ENCODE results near the gene SRR. TPM values are rescaled to one million over a fixed set of nuclear protein-coding genes. Genes with fewer than 3 reads are reported as not detected.
"Not testable (repeated sequence)": the region's sequence is repeated elsewhere in the genome, so short reads cannot be mapped to it uniquely, and the experiment has no call there.

Gene SRR, protein sequence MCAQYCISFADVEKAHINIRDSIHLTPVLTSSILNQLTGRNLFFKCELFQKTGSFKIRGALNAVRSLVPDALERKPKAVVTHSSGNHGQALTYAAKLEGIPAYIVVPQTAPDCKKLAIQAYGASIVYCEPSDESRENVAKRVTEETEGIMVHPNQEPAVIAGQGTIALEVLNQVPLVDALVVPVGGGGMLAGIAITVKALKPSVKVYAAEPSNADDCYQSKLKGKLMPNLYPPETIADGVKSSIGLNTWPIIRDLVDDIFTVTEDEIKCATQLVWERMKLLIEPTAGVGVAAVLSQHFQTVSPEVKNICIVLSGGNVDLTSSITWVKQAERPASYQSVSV
- 14.7 to 16.5 TPM (median 14.7 TPM) in 3 replicates for total RNA-seq
- long read RNA-seq, transcript SRR-201 (8 exons, 2,728 nt): major isoform, 19 of 22 reads
- long read RNA-seq, partial matches to known transcripts: 0 of 22 reads
- long read RNA-seq, other reads (novel, unspliced or antisense): 3 of 22 reads

DNA sequence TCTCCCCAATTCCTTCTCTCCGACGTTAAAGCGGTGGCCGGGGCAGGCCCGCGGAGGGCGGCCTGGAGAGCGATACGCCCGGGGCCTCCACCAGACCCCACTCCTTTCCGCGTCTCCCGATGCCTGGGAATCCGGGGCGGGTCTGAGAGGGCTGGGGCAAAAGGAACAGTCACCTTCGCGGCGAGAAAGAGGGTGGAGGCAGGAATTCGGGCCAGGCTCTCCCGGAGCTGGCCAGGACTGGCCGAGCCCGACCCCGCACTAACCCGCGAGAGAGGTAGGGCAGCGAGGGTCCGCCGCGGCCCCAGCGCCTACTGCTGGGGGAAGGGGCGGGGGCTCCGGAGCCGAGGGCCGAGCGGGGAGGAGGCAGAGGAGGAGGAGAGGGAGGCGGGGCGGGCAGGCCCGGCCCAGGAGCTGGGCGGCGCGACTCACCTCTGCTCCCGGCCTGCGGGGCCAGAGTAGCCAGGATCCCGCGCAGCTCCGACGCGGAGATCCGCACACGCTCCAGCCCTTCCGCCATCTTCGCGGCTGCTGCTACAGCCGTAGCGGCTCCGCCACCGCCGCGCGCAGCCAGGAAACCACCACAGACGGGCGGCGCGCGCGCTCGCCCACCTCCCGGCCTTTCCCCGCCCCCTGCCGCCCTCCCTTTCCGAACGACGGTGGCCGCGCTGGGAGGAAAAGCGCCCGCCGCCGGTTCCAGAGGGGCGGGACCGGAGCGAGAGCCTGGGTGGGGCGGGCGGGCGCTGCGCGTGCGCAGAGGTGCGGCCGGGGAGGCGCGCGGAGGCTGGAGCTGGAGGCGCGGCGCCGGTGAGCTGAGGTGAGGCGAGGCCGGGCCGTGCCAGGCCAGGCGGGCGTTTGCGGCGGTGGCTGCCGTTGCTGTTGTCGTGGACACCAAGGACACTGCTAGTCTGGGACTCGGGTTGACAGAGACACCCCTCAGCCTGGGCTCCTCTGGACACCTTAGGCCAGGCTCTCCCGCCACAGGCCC lies at the start of gene SRR, which contains the start of gene SMG6:
Gene SRR, plus strand, starts transcription at position 747 of the 985 bp plus-strand sequence. CDS start 11,611 bp downstream, outside the sequence.
Gene SMG6, minus strand, starts transcription at position 582 of the 985 bp plus-strand sequence. Its CDS starts 65 bp downstream, at position 517.
- no peaks in the 10 kb centered on the region for H3K27me3 Mint-ChIP-seq (ENCODE audit: low read depth)
- peaks cover 11% of the 10 kb centered on the region for H3K36me3 Mint-ChIP-seq (ENCODE audit: low read depth)
- peak within 1 kb of the TSS; percentile 86 for H3K4me3 Mint-ChIP-seq (ENCODE audit: unreplicated experiment)
- DNase-seq (ENCODE audit: low spot score): peak; percentile 94
- no peaks in the 10 kb centered on the region for H3K9me3 Mint-ChIP-seq (ENCODE audit: low read depth)
- peaks cover 27% of the 10 kb centered on the region for H3K4me1 Mint-ChIP-seq (ENCODE audit: low read depth)
- peak within 1 kb of the TSS; percentile 86 for H3K27ac Mint-ChIP-seq (ENCODE audit: unreplicated experiment)
- TF ChIP-seq CTCF (IDR thresholded peaks at IDR 0.05): no peak

DNA sequence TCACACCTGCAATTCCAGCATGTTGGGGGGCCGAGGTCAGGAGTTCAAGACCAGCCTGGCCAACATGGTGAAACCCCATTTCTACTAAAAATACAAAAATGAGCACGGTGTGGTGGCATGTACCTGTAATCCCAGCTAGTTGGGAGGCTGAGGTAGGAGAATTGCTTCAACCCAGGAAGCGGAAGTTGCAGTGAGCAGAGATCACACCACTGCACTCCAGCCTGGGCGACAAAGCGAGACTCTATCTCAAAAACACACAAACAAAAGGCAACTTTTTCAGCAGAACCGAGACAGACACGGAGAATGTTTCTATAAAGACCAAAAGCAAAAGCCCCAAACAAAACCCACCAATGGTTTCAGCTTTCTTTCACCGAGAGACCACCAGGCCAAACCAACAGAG lies 44.9 kb upstream of the SRR start:
- DNase-seq (ENCODE audit: low spot score); H3K27ac Mint-ChIP-seq (ENCODE audit: unreplicated experiment); H3K27me3 Mint-ChIP-seq (ENCODE audit: low read depth); H3K36me3 Mint-ChIP-seq (ENCODE audit: low read depth); H3K9me3 Mint-ChIP-seq (ENCODE audit: low read depth); H3K4me3 Mint-ChIP-seq (ENCODE audit: unreplicated experiment): not testable (repeated sequence)
- H3K4me1 Mint-ChIP-seq (ENCODE audit: low read depth): peaks cover 23% of the 10 kb centered on the region

GRCh38 chr17:2259769-2260536 lies 43.8 kb upstream of the SRR start:
- no peak for TF ChIP-seq CTCF (IDR thresholded peaks at IDR 0.05)
- Mint-ChIP-seq H3K4me3 (ENCODE audit: unreplicated experiment) (no peak overlapping the region), H3K36me3 (ENCODE audit: low read depth) (no peaks in the 10 kb centered on the region), H3K9me3 (ENCODE audit: low read depth) (no peaks in the 10 kb centered on the region), H3K27me3 (ENCODE audit: low read depth) (no peaks in the 10 kb centered on the region), H3K4me1 (ENCODE audit: low read depth) (peaks cover 34% of the 10 kb centered on the region), H3K27ac (ENCODE audit: unreplicated experiment) (no peak overlapping the region)
- DNase-seq (ENCODE audit: low spot score): no peak

GRCh38 chr17:2262135-2262587 lies 41.6 kb upstream of the SRR start:
- no peak for DNase-seq (ENCODE audit: low spot score)
- H3K27me3 Mint-ChIP-seq (ENCODE audit: low read depth): no peaks in the 10 kb centered on the region

More at GRCh38 chr17:2262135-2262587, 41.6 kb upstream of the SRR start:
- Mint-ChIP-seq H3K9me3 (ENCODE audit: low read depth) (no peaks in the 10 kb centered on the region), H3K36me3 (ENCODE audit: low read depth) (peaks cover 2% of the 10 kb centered on the region), H3K27ac (ENCODE audit: unreplicated experiment) (peak overlapping the region; percentile 71), H3K4me1 (ENCODE audit: low read depth) (peaks cover 35% of the 10 kb centered on the region), H3K4me3 (ENCODE audit: unreplicated experiment) (no peak overlapping the region)
- TF ChIP-seq CTCF (IDR thresholded peaks at IDR 0.05): no peak

All from chondrocyte (in vitro differentiated cells).